SK-N-SH treated with all-trans-retinoic acid at 6 μM for 48 hours (cell line): ENCODE results near the gene CREBBP.

ENCODE experiments used
- ATAC-seq: fragments of 200-7000 bp; cut with Tn5 transposase; 3 replicates; pipeline ENCODE4 v1.9.1; 2020; ENCODE audit warnings: mild to moderate bottlenecking, moderate library complexity
- BACH2 ChIP-seq: fragments of 250-450 bp; sonication (Bioruptor Pico); IDR thresholded peaks from 2 replicates; pipeline ENCODE4 v1.9.0; 2021; ENCODE audit warnings: mild to moderate bottlenecking, borderline replicate concordance
- CSDC2 ChIP-seq: fragments of 250-450 bp; sonication (Bioruptor Pico); IDR thresholded peaks from 2 replicates; pipeline ENCODE4 v1.5.0; 2020; ENCODE audit warnings: mild to moderate bottlenecking, moderate library complexity
- ESRRG ChIP-seq: fragments of 250-450 bp; sonication (Bioruptor Pico); IDR thresholded peaks from 2 replicates; pipeline ENCODE4 v1.6.1; 2021; ENCODE audit warnings: mild to moderate bottlenecking
- GLIS3 ChIP-seq: fragments of 250-450 bp; sonication (Bioruptor Pico); IDR thresholded peaks from 2 replicates; pipeline ENCODE4 v1.5.0; 2020; ENCODE audit warnings: mild to moderate bottlenecking, moderate library complexity
- ISL1 ChIP-seq: fragments of 250-450 bp; sonication (Bioruptor Pico); IDR thresholded peaks from 2 replicates; pipeline ENCODE4 v2.1.2; 2022; ENCODE audit warnings: mild to moderate bottlenecking, moderate library complexity
- RARB ChIP-seq: fragments of 250-450 bp; sonication (Bioruptor Pico); IDR thresholded peaks from 2 replicates; pipeline ENCODE4 v1.8.0; 2021; ENCODE audit warnings: mild to moderate bottlenecking, moderate library complexity
- SNAI2 ChIP-seq: fragments of 250-450 bp; sonication (Bioruptor Pico); IDR thresholded peaks from 2 replicates; pipeline ENCODE4 v1.5.0; 2020; ENCODE audit warnings: mild to moderate bottlenecking, moderate library complexity
- TOX ChIP-seq: fragments of 250-450 bp; sonication (Bioruptor Pico); IDR thresholded peaks from 2 replicates; pipeline ENCODE4 v1.8.0; 2021; ENCODE audit warnings: mild to moderate bottlenecking, moderate library complexity, borderline replicate concordance
- ZC3H10 ChIP-seq: fragments of 250-450 bp; sonication (Bioruptor Pico); IDR thresholded peaks from 2 replicates; pipeline ENCODE4 v1.5.1; 2021; ENCODE audit warnings: mild to moderate bottlenecking, moderate library complexity
- ZFP3 ChIP-seq: fragments of 250-450 bp; sonication (Bioruptor Pico); IDR thresholded peaks from 2 replicates; pipeline ENCODE4 v1.5.0; 2020; ENCODE audit warnings: mild to moderate bottlenecking, moderate library complexity
- ZFP30 ChIP-seq: fragments of 450-650 bp; formaldehyde crosslinking; IDR thresholded peaks from 2 replicates; pipeline ENCODE4 v1.5.0; 2022; ENCODE audit warnings: mild to moderate bottlenecking, moderate library complexity
- ZNF8 ChIP-seq: fragments of 450-650 bp; formaldehyde crosslinking; IDR thresholded peaks from 2 replicates; pipeline ENCODE4 v1.5.0; 2020; ENCODE audit warnings: mild to moderate bottlenecking, moderate library complexity
- TF ChIP-seq, protein P1 (sequence below): fragments of 250-450 bp; sonication (Bioruptor Pico); IDR thresholded peaks from 2 replicates; pipeline ENCODE4 v1.8.0; 2021; ENCODE audit warnings: low read depth, mild to moderate bottlenecking, moderate library complexity, borderline replicate concordance
- TF ChIP-seq, protein P2 (sequence below): fragments of 250-450 bp; sonication (Bioruptor Pico); IDR thresholded peaks from 2 replicates; pipeline ENCODE4 v1.5.0; 2020; ENCODE audit warnings: mild to moderate bottlenecking, moderate library complexity
- TF ChIP-seq, protein P3 (sequence below): fragments of 250-450 bp; sonication (Bioruptor Pico); IDR thresholded peaks from 2 replicates; pipeline ENCODE4 v1.5.1; 2021; ENCODE audit warnings: mild to moderate bottlenecking, moderate library complexity
- TF ChIP-seq, protein P4 (sequence below): fragments of 250-450 bp; sonication (Bioruptor Pico); IDR thresholded peaks from 2 replicates; pipeline ENCODE4 v1.8.0; 2020; ENCODE audit warnings: mild to moderate bottlenecking, moderate library complexity, borderline replicate concordance

Gene CREBBP

DNA sequence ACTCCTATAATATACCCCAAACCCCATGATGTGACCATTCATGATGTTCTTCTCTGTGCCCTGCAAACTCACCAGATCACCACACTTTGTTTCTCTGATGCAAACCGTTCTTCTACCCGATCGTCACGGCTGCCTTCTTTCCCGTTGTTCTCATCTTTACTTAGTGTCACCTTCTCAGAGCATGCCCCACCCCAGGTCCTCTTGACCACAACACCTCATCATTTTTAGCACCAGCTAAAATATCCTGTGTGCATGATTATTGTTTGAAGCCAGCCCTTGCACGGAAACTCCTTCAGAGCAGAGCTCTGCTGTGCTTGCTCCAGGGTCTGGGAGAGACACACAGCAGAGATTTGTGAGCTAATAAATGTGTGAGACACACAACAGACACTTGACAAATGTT, 38.9 kb upstream of the CREBBP start:
- ATAC-seq, result no peak
- TF ChIP-seq, protein P1, sequence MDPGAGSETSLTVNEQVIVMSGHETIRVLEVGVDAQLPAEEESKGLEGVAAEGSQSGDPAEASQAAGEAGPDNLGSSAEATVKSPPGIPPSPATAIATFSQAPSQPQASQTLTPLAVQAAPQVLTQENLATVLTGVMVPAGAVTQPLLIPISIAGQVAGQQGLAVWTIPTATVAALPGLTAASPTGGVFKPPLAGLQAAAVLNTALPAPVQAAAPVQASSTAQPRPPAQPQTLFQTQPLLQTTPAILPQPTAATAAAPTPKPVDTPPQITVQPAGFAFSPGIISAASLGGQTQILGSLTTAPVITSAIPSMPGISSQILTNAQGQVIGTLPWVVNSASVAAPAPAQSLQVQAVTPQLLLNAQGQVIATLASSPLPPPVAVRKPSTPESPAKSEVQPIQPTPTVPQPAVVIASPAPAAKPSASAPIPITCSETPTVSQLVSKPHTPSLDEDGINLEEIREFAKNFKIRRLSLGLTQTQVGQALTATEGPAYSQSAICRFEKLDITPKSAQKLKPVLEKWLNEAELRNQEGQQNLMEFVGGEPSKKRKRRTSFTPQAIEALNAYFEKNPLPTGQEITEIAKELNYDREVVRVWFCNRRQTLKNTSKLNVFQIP (CRISPR knock-in tag), result no peak
- no peak for TF ChIP-seq ZC3H10 (CRISPR knock-in tag)
- TF ChIP-seq ZFP30 (CRISPR knock-in tag), result no peak
- no peak for TF ChIP-seq TOX (CRISPR knock-in tag)
- TF ChIP-seq, protein P2, sequence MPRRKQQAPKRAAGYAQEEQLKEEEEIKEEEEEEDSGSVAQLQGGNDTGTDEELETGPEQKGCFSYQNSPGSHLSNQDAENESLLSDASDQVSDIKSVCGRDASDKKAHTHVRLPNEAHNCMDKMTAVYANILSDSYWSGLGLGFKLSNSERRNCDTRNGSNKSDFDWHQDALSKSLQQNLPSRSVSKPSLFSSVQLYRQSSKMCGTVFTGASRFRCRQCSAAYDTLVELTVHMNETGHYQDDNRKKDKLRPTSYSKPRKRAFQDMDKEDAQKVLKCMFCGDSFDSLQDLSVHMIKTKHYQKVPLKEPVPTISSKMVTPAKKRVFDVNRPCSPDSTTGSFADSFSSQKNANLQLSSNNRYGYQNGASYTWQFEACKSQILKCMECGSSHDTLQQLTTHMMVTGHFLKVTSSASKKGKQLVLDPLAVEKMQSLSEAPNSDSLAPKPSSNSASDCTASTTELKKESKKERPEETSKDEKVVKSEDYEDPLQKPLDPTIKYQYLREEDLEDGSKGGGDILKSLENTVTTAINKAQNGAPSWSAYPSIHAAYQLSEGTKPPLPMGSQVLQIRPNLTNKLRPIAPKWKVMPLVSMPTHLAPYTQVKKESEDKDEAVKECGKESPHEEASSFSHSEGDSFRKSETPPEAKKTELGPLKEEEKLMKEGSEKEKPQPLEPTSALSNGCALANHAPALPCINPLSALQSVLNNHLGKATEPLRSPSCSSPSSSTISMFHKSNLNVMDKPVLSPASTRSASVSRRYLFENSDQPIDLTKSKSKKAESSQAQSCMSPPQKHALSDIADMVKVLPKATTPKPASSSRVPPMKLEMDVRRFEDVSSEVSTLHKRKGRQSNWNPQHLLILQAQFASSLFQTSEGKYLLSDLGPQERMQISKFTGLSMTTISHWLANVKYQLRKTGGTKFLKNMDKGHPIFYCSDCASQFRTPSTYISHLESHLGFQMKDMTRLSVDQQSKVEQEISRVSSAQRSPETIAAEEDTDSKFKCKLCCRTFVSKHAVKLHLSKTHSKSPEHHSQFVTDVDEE (CRISPR knock-in tag), result no peak
- TF ChIP-seq, protein P3, sequence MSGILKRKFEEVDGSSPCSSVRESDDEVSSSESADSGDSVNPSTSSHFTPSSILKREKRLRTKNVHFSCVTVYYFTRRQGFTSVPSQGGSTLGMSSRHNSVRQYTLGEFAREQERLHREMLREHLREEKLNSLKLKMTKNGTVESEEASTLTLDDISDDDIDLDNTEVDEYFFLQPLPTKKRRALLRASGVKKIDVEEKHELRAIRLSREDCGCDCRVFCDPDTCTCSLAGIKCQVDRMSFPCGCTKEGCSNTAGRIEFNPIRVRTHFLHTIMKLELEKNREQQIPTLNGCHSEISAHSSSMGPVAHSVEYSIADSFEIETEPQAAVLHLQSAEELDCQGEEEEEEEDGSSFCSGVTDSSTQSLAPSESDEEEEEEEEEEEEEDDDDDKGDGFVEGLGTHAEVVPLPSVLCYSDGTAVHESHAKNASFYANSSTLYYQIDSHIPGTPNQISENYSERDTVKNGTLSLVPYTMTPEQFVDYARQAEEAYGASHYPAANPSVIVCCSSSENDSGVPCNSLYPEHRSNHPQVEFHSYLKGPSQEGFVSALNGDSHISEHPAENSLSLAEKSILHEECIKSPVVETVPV (CRISPR knock-in tag), result no peak
- TF ChIP-seq CSDC2 (CRISPR knock-in tag), result no peak
- TF ChIP-seq BACH2 (CRISPR knock-in tag), result no peak
- no peak for TF ChIP-seq GLIS3 (CRISPR knock-in tag)
- no peak for TF ChIP-seq ZFP3
- TF ChIP-seq ISL1 (CRISPR knock-in tag), result no peak
- TF ChIP-seq SNAI2 (CRISPR knock-in tag), result no peak
- TF ChIP-seq ZNF8 (CRISPR knock-in tag), result no peak

DNA sequence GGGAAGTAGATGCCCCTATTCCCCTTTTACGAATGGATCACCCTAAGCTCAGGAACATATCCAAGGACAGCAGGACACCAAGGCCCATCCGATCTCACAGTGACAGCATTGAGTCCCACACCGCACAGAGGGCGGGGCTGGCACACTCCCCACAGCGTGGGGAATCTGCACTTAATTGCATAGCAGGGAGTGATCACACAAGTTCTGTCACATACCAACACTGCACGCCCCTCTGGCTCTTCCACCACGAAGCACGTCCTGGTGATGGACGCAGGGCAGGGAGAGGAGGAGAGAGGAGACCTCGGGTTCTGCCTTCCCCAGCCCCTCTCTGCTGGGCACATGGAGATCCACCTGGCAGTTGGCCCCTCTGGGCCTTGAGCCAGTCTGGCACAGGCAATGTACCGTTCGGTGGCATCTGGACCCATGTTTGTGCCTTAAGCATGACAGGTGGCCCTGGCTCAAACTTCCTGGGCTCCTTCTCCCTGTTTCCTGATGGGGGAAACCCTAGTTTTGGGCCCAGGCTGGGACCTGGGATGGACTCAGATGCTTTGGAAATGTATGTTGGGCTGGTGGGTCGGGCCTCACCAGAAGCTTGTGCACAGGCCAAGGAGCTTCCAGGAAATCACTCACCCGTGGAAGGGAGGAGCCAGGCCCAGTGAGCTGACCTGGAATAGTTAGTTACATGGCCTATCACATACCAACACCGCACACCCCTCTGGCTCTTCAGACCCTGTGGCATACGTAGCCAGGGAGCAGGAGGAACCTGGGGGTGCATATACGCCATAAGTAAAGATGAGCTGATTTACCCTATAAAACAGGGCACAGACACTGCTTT, 35.1 kb upstream of the CREBBP start:
- ATAC-seq, result no peak
- TF ChIP-seq, protein P2 (CRISPR knock-in tag), result no peak
- TF ChIP-seq ZNF8 (CRISPR knock-in tag), result no peak
- TF ChIP-seq, protein P4, sequence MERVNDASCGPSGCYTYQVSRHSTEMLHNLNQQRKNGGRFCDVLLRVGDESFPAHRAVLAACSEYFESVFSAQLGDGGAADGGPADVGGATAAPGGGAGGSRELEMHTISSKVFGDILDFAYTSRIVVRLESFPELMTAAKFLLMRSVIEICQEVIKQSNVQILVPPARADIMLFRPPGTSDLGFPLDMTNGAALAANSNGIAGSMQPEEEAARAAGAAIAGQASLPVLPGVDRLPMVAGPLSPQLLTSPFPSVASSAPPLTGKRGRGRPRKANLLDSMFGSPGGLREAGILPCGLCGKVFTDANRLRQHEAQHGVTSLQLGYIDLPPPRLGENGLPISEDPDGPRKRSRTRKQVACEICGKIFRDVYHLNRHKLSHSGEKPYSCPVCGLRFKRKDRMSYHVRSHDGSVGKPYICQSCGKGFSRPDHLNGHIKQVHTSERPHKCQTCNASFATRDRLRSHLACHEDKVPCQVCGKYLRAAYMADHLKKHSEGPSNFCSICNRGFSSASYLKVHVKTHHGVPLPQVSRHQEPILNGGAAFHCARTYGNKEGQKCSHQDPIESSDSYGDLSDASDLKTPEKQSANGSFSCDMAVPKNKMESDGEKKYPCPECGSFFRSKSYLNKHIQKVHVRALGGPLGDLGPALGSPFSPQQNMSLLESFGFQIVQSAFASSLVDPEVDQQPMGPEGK (CRISPR knock-in tag), result no peak
- no peak for TF ChIP-seq GLIS3 (CRISPR knock-in tag)
- no peak for TF ChIP-seq ESRRG
- TF ChIP-seq ISL1 (CRISPR knock-in tag), result no peak
- no peak for TF ChIP-seq TOX (CRISPR knock-in tag)
- no peak for TF ChIP-seq ZFP3

DNA sequence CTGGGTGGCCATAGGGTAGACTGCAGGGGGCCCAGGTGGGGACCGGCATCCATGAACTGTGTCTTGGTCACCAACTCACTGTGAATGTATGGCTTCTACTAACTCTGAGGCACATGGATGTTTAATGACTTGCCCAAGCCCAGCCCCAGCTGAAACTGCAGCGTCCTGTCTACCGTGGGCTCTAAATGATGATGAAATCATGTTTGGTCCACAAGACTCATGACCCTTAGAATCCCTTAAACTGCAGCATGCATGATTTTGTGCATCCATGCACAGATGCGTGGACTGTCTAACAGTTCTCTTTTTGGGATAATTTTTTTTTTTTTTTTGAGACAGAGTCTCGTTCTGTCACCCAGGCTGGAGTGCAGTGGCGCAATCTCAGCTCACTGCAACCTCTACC, 32.4 kb upstream of the CREBBP start:
- no peak for ATAC-seq
- TF ChIP-seq ISL1 (CRISPR knock-in tag), result no peak
- TF ChIP-seq GLIS3 (CRISPR knock-in tag), result no peak
- TF ChIP-seq RARB (CRISPR knock-in tag), result no peak
- no peak for TF ChIP-seq ESRRG
